Colonic mucosa (tissue), 4 donors: ENCODE measurements around the gene ANKRD33. TPM values are rescaled to one million over a fixed set of nuclear protein-coding genes. Genes with fewer than 3 reads are reported as not detected.

Experiments
- DNase-seq: peaks from one replicate; pipeline ENCODE4 v3.0.0-alpha.2; 2020
- H3K27ac ChIP-seq: fragments of 200-600 bp; one replicate; pipeline ENCODE4 v1.8.0; 2021
- H3K27me3 ChIP-seq: fragments of 200-600 bp; one replicate; pipeline ENCODE4 v1.8.0; 2021
- H3K36me3 ChIP-seq: fragments of 200-600 bp; one replicate; pipeline ENCODE4 v1.8.0; 2021
- H3K4me1 ChIP-seq: fragments of 200-600 bp; one replicate; pipeline ENCODE4 v1.8.0; 2021; ENCODE audit warnings: mild to moderate bottlenecking
- H3K4me3 ChIP-seq: fragments of 200-600 bp; one replicate; pipeline ENCODE4 v1.8.0; 2021
- H3K9ac ChIP-seq, 2 donors: one replicate each; pipeline ENCODE4 v1.7.0; 2013; ENCODE audit warnings: control low read depth in 2 of 2, low read depth in 2 of 2, low read length in 2 of 2
- H3K9me3 ChIP-seq: fragments of 200-600 bp; one replicate; pipeline ENCODE4 v1.8.0; 2021
- CTCF ChIP-seq: fragments of 200-600 bp; IDR thresholded peaks from one replicate; pipeline ENCODE4 v1.8.0; 2022; ENCODE audit warnings: antibody characterized with exemption, mild to moderate bottlenecking
- intact Hi-C: fragments of 100-400 bp; cut with DNase I; formaldehyde crosslinking; loops from one replicate; pipeline ENCODE4 v1.14.1; 2022
- total RNA-seq, 2 donors: library from RNA; stranded (reverse); fragmentation: NEBNext Ultra II Directional in 1 of 2; extraction: Animal tissue kit (Norgen Biotek cat#: 25700) in 1 of 2; gene quantifications; one replicate each; pipeline ENCODE4 v1.2.1, GENCODE V29; 2021
- donor health status: healthy.
- donor health status: DM: no; HTN: no; CAD: no.
- donor health status: DM: no; HTN: no; CAD: no.

Gene ANKRD33
- total RNA-seq, 2 donors from 2014 or later, result not detected

- Histone ChIP-seq H3K4me3 (no peak overlapping the region), H3K9ac (no peak overlapping the region), H3K9me3 (no peaks in the 10 kb centered on the region), H3K27me3 (no peaks in the 10 kb centered on the region), H3K4me1 (peaks cover 10% of the 10 kb centered on the region), H3K36me3 (peaks cover 8% of the 10 kb centered on the region), H3K27ac (no peak overlapping the region)
- DNase-seq, result no peak
- intact Hi-C loops, result no loop called here
- no peak for TF ChIP-seq CTCF
These were observed 32.1 kb downstream of the ANKRD33 start for GRCh38 chr12:51920046-51920445.

GRCh38 chr12:51921017-51921725 lies 33.3 kb downstream of the ANKRD33 start:
- Histone ChIP-seq H3K9me3 (no peaks in the 10 kb centered on the region), H3K4me3 (no peak overlapping the region), H3K9ac (no peak overlapping the region), H3K27me3 (no peaks in the 10 kb centered on the region), H3K27ac (no peak overlapping the region), H3K4me1 (peaks cover 10% of the 10 kb centered on the region), H3K36me3 (peaks cover 2% of the 10 kb centered on the region)
- intact Hi-C loops, result no loop called here
- TF ChIP-seq CTCF, result no peak
- no peak for DNase-seq

- intact Hi-C loops, result no loop called here
- DNase-seq, result no peak
- no peak for TF ChIP-seq CTCF
These were observed 34.2 kb downstream of the ANKRD33 start for GRCh38 chr12:51922146-51922545.

GRCh38 chr12:51922762-51923505 lies 35.0 kb downstream of the ANKRD33 start:
- intact Hi-C loops, result loop anchor here (1.0 kb wide), 1 partner anchor 28 kb away; no protein-coding TSS in a partner anchor
- H3K9ac ChIP-seq, result peak overlapping the region; percentile 42 to 53
- H3K9me3 ChIP-seq, result no peaks in the 10 kb centered on the region
- peak; percentile 65 for DNase-seq
- peaks cover 10% of the 10 kb centered on the region for H3K4me1 ChIP-seq
- no peaks in the 10 kb centered on the region for H3K27me3 ChIP-seq
- H3K4me3 ChIP-seq, result no peak overlapping the region
- no peaks in the 10 kb centered on the region for H3K36me3 ChIP-seq
- peak overlapping the region; percentile 64 for H3K27ac ChIP-seq
- no peak for TF ChIP-seq CTCF

More at GRCh38 chr12:51922146-51922545, 34.2 kb downstream of the ANKRD33 start:
- no peaks in the 10 kb centered on the region for H3K27me3 ChIP-seq
- H3K9ac ChIP-seq, result peak overlapping the region in 1 of 2 donors; percentile 42
- peaks cover 10% of the 10 kb centered on the region for H3K4me1 ChIP-seq
- H3K36me3 ChIP-seq, result no peaks in the 10 kb centered on the region
- H3K4me3 ChIP-seq, result no peak overlapping the region
- H3K9me3 ChIP-seq, result no peaks in the 10 kb centered on the region
- H3K27ac ChIP-seq, result peak overlapping the region; percentile 64

GRCh38 chr12:51923506-51924365 lies 35.8 kb downstream of the ANKRD33 start:
- intact Hi-C loops, result loop anchor here (1.0 kb wide), 1 partner anchor 28 kb away; no protein-coding TSS in a partner anchor
- Histone ChIP-seq H3K9ac (peak overlapping the region; percentile 42 to 53), H3K4me3 (no peak overlapping the region), H3K9me3 (no peaks in the 10 kb centered on the region), H3K36me3 (no peaks in the 10 kb centered on the region), H3K27me3 (no peaks in the 10 kb centered on the region), H3K27ac (peak overlapping the region; percentile 64), H3K4me1 (peaks cover 10% of the 10 kb centered on the region)
- DNase-seq, result peak; percentile 76
- TF ChIP-seq CTCF, result peak; percentile 92
